Measurements from ENCODE around the gene MTARC2. TPM values are rescaled to one million over a fixed set of nuclear protein-coding genes. Genes with fewer than 3 reads are reported as not detected.
"Not testable (repeated sequence)": the region's sequence is repeated elsewhere in the genome, so short reads cannot be mapped to it uniquely, and the experiment has no call there.

The MTARC2 gene
- total RNA-seq, 1 donor from 2014 or later, result not detected

DNA sequence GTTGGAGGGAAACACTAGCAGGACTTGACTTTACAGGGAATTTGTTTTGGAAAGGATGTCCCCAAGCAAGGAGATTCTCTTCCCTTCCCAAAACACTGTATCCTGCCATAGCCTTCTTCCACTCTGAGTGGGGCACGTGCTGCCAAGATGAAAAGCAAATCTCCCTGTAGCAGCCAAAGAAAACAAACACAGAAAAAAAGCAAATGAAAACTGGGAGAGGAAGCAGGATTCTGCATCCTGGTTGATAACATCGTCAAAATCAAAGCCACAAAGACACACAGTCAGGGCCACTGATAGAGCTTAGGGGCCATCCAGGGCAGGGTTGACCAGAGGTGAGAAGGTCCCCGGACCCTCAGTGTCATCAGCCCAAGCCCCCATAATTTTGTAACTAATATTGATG is 16.0 kb upstream of the MTARC2 start:
- intact Hi-C loops (cut with micrococcal nuclease), result loop anchor here (2.0 to 5.0 kb wide), 4 partner anchors 513 to 895 kb away; partner anchors contain the start of gene EPRS1

DNA sequence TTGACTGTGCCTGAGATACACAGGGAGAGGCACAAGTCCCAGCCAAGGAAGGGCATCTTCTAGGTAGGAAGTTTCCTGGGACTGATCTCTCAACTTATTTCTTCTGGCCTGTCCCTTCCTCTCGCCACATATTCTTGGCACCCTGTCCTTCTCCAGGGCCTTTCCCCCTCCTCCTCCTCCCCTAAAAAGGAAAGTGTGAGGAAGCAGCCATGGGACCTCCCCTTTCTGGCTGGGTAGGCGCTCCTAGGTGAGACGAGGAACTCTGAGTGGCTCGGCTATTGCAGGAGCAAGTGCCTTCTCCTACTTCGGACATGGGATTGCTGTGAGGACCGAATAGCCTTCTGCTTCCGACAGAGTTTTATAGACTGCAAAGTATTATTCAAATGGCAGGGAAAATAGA is 15.5 kb upstream of the MTARC2 start:
- intact Hi-C loops (cut with micrococcal nuclease), result loop anchor here (1.0 to 5.0 kb wide), 10 partner anchors 42 to 896 kb away; partner anchors contain the start of genes BPNT1, C1orf115, EPRS1 and RAB3GAP2

GRCh38 chr1:220733086-220733601 is 15.0 kb upstream of the MTARC2 start:
- intact Hi-C loops (cut with micrococcal nuclease), result loop anchor here (1.0 to 5.0 kb wide), 10 partner anchors 43 to 896 kb away; partner anchors contain the start of genes BPNT1, C1orf115, EPRS1 and RAB3GAP2

- intact Hi-C loops (cut with micrococcal nuclease), result loop anchor here (5.0 kb wide), 2 partner anchors 687 to 742 kb away; partner anchors contain the start of gene EPRS1
Observed at GRCh38 chr1:220734571-220735326, 13.4 kb upstream of the MTARC2 start.

DNA sequence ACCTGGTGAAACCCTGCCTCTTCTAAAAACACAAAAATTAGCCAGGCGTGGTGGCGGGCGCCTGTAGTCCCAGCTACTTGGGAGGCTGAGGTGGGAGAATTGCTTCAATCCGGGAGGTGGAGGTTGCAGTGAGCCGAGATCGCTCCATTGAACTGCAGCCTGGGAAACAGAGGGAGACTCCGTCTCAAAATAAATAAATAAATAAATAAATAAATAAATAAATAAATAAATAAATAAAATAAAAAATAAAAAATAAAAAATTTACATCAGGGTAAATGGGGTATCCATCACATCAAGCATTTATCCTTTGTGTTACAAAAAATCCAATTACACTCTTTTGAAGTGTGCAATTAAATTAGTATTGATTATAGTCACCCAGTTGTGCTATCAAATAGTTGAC is 11.8 kb upstream of the MTARC2 start:
- intact Hi-C loops (cut with micrococcal nuclease), result not testable (repeated sequence)

DNA sequence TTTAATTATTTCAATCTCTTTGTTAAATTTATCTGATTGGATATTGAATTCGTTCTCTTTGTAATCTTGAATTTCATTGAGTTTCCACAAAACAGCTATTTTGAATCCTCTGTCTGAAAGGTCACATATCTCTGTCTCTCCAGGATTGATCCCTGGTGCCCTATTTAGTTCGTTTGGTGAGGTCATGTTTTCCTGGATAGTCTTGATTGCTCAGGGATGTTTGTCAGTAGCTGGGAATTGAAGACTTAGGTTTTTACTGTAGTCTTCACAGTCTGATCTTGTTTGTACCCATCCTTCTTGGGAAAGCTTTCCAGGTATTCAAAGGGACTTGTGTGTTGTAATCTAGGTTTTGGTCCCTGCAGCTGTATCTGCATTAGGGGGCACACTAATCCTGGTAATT is 6.8 kb upstream of the MTARC2 start:
- intact Hi-C loops (cut with micrococcal nuclease), result no loop called here

- intact Hi-C loops (cut with micrococcal nuclease), result no loop called here
Observed at GRCh38 chr1:220741825-220742224, 6.3 kb upstream of the MTARC2 start.

GRCh38 chr1:220742520-220742919 is 5.6 kb upstream of the MTARC2 start:
- intact Hi-C loops (cut with micrococcal nuclease), result no loop called here

DNA sequence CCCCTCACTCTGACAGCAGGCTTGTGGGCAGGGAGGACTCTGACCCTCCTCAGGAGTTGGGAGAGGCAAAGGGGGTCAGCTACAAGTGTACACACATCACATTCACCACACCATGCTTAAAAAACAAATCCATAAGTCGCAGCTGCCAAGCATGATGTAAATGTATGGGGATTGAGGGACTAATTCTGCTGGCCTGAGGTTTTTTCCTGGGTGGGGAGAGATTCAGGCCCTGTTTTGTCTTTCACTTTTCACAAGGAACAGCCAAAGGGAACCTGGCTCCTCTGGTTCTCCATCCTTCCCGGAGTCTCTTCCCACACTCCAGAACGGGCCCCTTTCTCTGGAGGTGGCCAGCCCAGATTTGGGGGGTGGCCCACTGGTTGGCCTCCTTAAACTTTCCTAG is 1.3 kb upstream of the MTARC2 start:
- intact Hi-C loops (cut with micrococcal nuclease), result no loop called here

- intact Hi-C loops (cut with micrococcal nuclease), result no loop called here
Observed at GRCh38 chr1:220747437-220748088, 559 bp upstream of the MTARC2 start.

- intact Hi-C loops (cut with micrococcal nuclease), result no loop called here
Observed at GRCh38 chr1:220748936-220749335, 814 bp downstream of the MTARC2 start.

DNA sequence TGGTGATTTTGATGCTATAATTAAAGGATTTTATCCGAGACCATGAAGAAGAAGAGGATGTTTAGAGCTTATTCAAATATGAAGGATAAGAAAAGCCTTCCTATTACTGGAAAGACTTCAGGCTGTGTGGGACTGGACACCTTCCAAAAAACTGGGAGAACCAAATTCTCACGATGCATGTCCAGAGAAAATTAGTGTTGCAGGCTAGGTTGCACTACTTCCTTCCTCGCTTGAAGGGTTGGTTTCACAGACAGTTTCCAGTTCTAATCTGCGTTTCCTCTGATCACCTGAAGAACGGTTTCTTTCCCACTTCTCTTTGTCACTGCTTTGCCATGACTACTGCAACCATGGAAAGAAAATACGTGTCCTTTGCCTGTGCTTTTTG is 2.0 kb downstream of the MTARC2 start:
- intact Hi-C loops (cut with micrococcal nuclease), result no loop called here

DNA sequence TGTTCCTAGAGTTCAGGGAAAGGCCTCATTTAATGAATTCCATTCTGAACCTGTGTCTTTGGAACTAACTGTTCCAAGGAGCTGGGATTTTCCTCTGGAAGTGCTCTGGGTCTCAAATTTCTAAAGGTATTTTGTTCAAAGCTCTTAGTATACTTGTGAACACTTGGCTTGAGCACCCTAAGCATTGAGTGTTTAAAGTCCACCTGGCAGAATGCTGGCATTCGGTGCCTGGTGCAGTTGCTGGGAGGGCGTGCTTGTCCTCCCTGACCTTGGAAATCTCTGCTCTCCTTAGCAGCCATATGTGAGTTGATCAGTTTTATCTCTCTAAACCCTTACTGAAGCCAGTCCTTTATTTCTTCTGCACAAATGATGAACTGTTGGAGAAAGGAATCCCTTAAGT is 3.0 kb downstream of the MTARC2 start:
- intact Hi-C loops (cut with micrococcal nuclease), result no loop called here

DNA sequence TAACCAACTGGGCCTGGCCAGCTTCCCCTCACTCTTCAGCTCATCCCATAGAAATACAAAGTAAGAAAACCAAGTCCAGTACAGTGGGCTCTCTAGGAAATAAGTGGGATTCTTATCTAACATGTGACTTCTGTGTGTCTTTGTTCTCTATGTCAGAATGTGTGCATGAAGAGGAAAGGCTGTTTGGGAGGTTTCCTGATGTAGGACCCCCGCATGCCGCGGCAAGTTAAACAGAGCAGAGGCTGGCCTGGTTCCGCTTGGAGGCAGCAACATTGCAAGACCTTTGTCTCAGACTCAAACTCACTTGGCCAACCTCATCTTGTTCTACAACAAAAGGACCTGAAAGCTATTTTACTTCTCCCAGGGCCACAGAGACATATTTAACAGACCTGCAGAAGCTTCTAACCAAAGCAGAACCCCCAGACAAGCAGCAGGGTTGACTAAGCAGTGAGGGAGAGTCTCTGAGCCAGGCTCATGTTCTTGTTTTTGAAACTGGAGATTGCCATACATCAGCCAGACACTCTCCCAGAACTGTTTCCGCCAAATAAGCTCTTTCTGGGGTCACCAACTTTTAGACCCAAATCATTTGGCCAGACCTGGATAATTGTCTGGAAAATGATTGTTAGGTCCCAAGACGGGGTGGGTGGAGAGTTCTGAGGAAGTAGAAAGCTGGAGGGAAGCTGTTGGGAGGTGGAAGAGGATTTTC is 6.2 kb downstream of the MTARC2 start:
- intact Hi-C loops (cut with micrococcal nuclease), result no loop called here

- intact Hi-C loops (cut with micrococcal nuclease), result no loop called here
Observed at GRCh38 chr1:220754918-220755295, 6.8 kb downstream of the MTARC2 start.

- intact Hi-C loops (cut with micrococcal nuclease), result no loop called here
Observed at GRCh38 chr1:220755309-220755708, 7.2 kb downstream of the MTARC2 start.

DNA sequence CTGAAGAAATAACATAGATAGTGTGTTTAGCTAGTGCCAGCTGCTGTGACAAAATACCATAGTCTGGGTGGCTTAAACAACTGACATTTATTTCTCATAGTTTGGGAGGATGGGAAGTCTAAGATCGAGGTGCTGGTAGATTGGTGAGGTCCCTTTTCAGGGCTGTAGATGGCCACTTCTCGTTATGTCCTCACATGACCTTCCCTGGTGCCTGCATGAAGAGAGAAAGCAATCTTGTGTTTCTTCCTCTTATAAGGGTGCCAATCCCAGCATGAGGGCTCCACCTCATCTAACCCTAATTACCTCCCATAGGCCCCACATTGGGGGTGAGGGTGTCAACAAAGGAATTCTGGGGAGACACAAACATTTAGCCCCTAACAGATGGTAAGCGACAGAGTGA is 9.3 kb downstream of the MTARC2 start:
- intact Hi-C loops (cut with micrococcal nuclease), result no loop called here

DNA sequence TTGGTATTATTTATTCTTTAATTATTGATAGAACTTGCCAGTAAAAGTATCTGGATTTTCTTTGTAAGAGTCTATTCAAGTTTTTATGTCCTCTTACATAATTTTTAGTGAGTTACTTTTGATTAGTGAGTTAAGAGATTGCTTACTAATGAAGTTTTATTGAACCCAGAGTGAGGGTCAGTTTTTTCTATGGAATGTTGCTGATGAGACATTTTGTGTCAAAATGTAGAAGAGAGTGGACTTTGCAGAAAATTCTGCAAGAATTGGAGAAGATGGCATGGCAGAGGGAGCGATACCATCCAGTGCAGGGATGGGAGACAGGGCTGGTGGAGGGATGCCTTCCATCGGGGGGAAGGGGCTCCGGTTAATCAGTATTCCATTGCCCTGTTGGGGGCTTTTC is 11.0 kb downstream of the MTARC2 start:
- intact Hi-C loops (cut with micrococcal nuclease), result no loop called here

DNA sequence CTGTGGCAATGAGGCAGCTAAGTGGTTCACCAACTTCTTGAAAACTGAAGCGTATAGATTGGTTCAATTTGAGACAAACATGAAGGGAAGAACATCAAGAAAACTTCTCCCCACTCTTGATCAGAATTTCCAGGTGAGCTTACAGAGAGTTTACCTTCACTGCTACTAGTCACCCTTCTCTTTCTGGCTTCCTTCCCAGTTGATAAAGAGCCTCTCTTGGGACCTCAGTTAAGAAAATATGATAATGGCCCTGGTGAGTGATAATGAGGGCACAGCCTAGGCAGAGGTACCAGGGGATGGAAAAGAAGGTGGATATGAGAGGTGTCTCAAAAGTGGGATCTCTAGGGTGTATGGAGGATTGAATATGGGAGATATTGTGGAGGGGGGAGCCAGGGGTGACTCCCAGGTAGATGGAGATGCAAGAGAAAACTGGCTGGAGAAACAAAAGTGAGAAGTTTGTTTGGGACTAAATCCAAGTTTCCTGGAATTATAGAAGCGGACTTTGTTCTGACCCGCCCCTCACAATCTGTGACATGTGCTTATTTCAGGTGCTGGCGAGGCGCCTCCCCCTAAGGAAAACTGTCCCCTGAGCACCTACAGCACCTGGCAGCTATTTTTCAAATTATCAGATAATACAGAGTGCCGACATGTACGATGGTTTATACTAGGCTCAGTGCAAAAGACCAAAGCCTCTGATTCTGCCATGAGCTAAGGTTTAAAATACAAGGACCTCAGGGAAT is 13.7 kb downstream of the MTARC2 start:
- intact Hi-C loops (cut with micrococcal nuclease), result no loop called here

GRCh38 chr1:220764757-220765156 is 16.6 kb downstream of the MTARC2 start:
- intact Hi-C loops (cut with micrococcal nuclease), result no loop called here
